Measurements from ENCODE around the gene RAB4A. TPM values are rescaled to one million over a fixed set of nuclear protein-coding genes. Genes with fewer than 3 reads are reported as not detected.
A peak's percentile ranks its signal among the peaks of the same experiment; 100 is the strongest.

Gene RAB4A
- total RNA-seq, 4 donors from 2014 or later = 31.5 to 49.2 (median 39.9) TPM

DNA sequence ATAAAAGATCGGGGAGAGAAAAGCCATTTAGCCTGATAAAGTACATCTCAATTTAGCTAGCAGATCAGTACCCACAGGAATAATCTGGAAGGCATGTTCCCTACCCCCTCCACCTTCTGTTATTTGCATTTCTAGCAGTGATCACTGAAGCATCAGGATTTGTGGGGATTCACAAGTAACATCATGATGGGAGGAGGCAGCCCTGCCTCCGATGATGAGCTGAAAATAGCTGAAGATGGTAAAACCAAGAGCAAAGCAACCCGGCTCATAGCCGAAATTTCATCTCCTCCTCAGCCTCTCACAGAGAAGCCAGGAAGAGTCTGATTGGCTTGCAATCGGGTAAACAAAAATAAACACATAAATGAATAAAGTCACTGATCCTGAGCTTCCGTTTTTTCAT lies 69.6 kb downstream of the RAB4A start:
- DNase-seq = no peak
- intact Hi-C loops (cut with DNase I; ENCODE audit: low total_unique reads) = no loop called here
- Histone ChIP-seq H3K9me3 (no peaks in the 10 kb centered on the region), H3K4me3 (no peak overlapping the region), H3K27ac (no peak overlapping the region), H3K27me3 (no peaks in the 10 kb centered on the region), H3K36me3 (no peaks in the 10 kb centered on the region), H3K4me1 (no peaks in the 10 kb centered on the region)
- TF ChIP-seq, protein P1, sequence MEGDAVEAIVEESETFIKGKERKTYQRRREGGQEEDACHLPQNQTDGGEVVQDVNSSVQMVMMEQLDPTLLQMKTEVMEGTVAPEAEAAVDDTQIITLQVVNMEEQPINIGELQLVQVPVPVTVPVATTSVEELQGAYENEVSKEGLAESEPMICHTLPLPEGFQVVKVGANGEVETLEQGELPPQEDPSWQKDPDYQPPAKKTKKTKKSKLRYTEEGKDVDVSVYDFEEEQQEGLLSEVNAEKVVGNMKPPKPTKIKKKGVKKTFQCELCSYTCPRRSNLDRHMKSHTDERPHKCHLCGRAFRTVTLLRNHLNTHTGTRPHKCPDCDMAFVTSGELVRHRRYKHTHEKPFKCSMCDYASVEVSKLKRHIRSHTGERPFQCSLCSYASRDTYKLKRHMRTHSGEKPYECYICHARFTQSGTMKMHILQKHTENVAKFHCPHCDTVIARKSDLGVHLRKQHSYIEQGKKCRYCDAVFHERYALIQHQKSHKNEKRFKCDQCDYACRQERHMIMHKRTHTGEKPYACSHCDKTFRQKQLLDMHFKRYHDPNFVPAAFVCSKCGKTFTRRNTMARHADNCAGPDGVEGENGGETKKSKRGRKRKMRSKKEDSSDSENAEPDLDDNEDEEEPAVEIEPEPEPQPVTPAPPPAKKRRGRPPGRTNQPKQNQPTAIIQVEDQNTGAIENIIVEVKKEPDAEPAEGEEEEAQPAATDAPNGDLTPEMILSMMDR (IDR thresholded peaks at IDR 0.05) = no peak
- no peak for TF ChIP-seq POLR2A (IDR thresholded peaks at IDR 0.05)

DNA sequence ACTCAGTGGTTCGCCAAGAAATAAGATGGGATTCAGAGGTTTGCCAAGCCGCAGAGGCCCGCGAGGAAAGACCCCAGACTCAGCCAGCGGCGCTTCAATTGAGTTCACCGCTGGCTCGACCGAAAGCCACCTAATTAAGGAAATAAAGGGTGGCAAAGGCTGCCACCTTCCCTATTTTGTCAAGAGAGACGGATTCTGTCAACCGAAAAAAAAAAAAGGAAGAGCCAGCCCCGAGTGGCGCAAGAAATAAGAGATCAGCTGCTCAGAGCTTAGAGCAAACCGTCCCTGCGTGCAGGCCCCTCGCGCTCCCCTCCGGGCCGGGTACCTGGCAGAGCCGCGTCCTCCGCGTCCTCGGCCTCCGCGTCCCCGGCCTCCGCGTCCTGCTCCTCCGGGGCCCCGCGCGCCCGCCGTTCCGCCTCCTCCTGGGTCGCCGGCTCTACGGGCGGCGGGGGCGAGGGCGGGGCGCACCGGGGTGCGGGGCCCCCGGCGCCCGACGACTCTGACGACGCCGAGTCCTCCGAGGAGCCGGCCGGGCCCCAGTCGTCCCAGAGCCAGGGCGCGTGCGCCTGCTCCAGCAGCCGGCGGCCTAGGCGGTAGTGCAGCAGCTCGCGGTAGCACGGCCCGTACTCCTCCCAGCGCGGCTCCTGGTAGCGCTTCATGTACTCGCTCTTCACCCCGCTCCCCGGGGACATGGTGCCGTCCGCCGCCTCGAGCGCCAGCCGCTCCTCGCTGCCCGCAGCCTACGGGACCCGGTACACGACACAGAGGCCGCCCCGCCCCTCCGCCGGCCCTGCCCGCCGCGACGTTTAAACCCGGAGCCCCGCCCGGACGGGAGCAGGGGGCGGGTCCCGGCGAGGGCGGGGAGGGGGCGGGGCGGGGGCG lies 71.1 kb downstream of the RAB4A start:
- intact Hi-C loops (cut with DNase I; ENCODE audit: low total_unique reads) = no loop called here
- H3K9me3 ChIP-seq = no peaks in the 10 kb centered on the region
- H3K4me3 ChIP-seq = peak overlapping the region; percentile 50 to 92
- no peaks in the 10 kb centered on the region for H3K27me3 ChIP-seq
- H3K27ac ChIP-seq = peak overlapping the region; percentile 78 to 93
- DNase-seq = peak; percentile 73 to 79
- H3K36me3 ChIP-seq = no peaks in the 10 kb centered on the region
- TF ChIP-seq, protein P1 (IDR thresholded peaks at IDR 0.05) = no peak
- peak in 1 of 2 donors; percentile 27 for TF ChIP-seq POLR2A (IDR thresholded peaks at IDR 0.05)
- H3K4me1 ChIP-seq = no peaks in the 10 kb centered on the region

DNA sequence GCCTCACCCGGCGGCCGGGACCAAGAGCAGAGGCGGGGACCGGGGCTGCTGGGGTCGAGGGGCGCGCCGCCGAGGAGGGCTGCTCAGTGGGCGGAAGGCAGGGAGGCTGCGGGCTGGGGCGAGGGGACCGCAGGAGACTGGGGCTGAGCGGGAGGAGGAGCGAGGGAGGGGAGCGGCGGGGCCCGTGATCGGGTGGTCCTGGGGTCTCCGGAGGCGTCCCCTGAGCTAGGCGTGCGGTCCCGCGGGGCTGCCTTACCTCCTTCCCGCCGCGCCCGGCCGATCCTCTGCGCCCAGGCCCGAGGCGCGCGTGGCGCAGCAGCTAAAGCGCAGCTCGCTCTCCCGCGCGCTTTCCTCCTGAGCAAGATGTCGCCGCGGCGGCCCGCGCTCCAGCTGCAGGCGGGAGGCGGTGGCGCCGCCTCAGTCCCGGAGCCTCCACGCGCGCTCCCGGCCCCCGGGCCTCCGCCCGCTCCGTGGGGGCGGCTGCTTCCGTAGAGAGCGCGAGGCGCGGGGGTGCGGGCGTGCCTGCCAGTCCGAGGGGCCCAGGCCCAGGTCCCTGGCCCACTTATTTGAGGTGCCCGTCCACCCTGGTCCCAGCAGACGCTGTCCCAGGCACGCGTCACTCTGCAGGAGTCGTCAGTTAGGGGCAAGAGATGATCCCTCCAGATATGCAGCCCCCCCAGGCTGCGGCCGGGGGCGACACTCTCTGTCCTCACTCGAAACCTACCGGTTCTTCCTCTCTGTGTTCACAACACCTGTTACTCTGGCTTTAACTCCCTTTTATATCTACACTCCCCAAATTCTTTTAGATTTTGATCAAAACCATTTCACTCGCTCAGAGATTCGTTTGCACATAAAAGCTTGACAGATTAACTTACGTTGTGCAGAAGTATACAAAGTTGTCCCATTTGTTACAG lies 72.0 kb downstream of the RAB4A start, which contains the start of gene CCSAP:
TSS of gene CCSAP (minus strand) at position 392 of the 914 bp plus-strand sequence. CDS start 582 bp downstream, outside the sequence.
- Histone ChIP-seq H3K4me3 (peak within 1 kb of the TSS; percentile 50 to 92), H3K9me3 (no peaks in the 10 kb centered on the region), H3K27me3 (no peaks in the 10 kb centered on the region), H3K4me1 (no peaks in the 10 kb centered on the region), H3K36me3 (no peaks in the 10 kb centered on the region), H3K27ac (peak within 1 kb of the TSS; percentile 78 to 93)
- TF ChIP-seq POLR2A (IDR thresholded peaks at IDR 0.05) = peak in 1 of 2 donors; percentile 61
- TF ChIP-seq, protein P1 (IDR thresholded peaks at IDR 0.05) = no peak
- peak; percentile 26 to 57 for DNase-seq
- intact Hi-C loops (cut with DNase I; ENCODE audit: low total_unique reads) = no loop called here

DNA sequence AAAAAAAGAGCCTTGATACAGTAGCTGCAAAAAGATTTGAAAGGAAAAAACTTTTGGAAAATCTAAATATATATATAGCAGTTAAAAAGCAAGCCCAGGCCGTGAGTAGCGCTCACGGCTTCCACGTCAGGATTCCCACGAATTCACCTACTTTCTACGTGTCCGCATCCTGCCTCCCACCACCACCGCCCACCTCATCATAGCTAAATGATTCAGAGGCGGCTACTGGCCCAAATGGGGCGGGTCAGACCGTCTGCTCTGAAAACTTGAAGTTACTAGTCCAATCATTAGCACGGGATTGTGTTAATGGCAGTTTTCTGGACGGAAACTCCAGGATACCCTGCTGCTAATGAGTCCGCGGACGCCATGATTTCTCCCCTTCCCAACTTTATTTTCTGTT lies 73.2 kb downstream of the RAB4A start:
- Histone ChIP-seq H3K27me3 (no peaks in the 10 kb centered on the region), H3K27ac (peak overlapping the region in 1 of 2 donors; percentile 93), H3K4me3 (peak overlapping the region in 1 of 2 donors; percentile 92), H3K36me3 (no peaks in the 10 kb centered on the region), H3K4me1 (no peaks in the 10 kb centered on the region), H3K9me3 (no peaks in the 10 kb centered on the region)
- no peak for DNase-seq
- intact Hi-C loops (cut with DNase I; ENCODE audit: low total_unique reads) = no loop called here
- TF ChIP-seq POLR2A (IDR thresholded peaks at IDR 0.05) = no peak
- TF ChIP-seq, protein P1 (IDR thresholded peaks at IDR 0.05) = no peak

Measured in uterus (tissue), 4 donors.